HFFc6 (cell line): ENCODE measurements around the gene CSNK1E. TPM values are rescaled to one million over a fixed set of nuclear protein-coding genes. Genes with fewer than 3 reads are reported as not detected.

Source experiments
- DNase-seq: peaks from one replicate; pipeline ENCODE4 v3.0.0-alpha.2; 2018
- H3K27ac Mint-ChIP-seq: 2 replicates; pipeline ENCODE4 v1.8.0; 2020; ENCODE audit warnings: mild to moderate bottlenecking, mixed read lengths
- H3K27me3 Mint-ChIP-seq: 2 replicates; pipeline ENCODE4 v1.8.0; 2021; ENCODE audit warnings: mild to moderate bottlenecking, moderate library complexity, mixed read lengths; ENCODE audit not compliant: insufficient read depth
- H3K36me3 Mint-ChIP-seq: 2 replicates; pipeline ENCODE4 v1.8.0; 2021; ENCODE audit warnings: low read depth, mixed read lengths
- H3K4me1 Mint-ChIP-seq: 2 replicates; pipeline ENCODE4 v1.8.0; 2020; ENCODE audit warnings: low read depth, mixed read lengths
- H3K4me3 Mint-ChIP-seq: 2 replicates; pipeline ENCODE4 v1.8.0; 2020; ENCODE audit warnings: mild to moderate bottlenecking, moderate library complexity, mixed read lengths
- H3K9me3 Mint-ChIP-seq: 2 replicates; pipeline ENCODE4 v1.8.0; 2020; ENCODE audit warnings: mild to moderate bottlenecking, mixed read lengths
- CTCF ChIP-seq: fragments of 200-600 bp; sonication (generic); IDR thresholded peaks from 2 replicates; pipeline ENCODE4 v1.5.0; 2021; ENCODE audit warnings: antibody characterized with exemption, mild to moderate bottlenecking
- total RNA-seq, 6 experiments: library from RNA; stranded (reverse); fragmentation: NEBNext Ultra II Directional; extraction: Animal tissue kit (Norgen Biotek cat#: 25700); gene quantifications; 2 replicates in 1 of 6; 3 replicates in 5 of 6; pipeline ENCODE4 v1.2.3, GENCODE V29; 2021

CSNK1E gene
- total RNA-seq, 6 experiments from 2014 or later = 166 to 184 (median 172) TPM

DNA sequence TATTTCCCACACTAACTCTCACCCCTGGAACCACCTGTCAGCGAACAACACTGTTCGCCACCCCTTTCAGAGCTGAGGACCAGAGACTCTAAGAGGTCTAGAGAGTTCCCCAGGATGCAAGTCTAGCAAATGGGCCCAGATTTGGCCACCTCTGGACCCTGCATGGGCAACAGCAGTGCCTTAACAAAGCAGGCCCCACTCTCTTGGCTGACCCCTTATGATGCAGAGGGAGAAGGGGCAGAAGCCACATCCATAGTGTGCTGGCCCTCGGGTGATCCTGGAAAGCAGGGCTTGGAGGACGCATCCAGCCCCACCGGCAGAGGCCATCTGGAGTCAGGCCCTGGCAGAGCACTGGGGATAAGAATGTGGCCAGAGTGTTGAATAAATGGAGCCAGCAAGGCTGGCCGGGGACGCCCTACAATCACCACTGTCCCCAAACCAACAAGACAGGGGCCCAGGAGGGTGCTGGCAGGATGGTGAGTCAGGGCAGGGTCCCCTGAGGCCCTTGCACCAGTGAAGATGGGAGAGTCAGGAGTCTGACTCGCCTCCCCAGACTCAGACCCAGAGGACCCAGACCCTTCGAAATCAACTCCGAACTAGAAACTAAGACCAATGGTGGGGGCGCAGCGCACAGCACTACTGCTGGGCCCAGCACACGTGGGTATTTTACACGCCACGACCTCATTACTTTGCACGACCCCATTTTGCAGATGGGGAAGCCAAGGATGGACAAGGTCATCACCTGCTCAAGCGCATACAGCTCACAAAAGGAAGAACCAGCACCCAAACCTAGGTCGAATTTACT lies 6.5 kb downstream of the CSNK1E start:
- Mint-ChIP-seq H3K27me3 (peaks cover 14% of the 10 kb centered on the region), H3K4me3 (peak overlapping the region; percentile 70), H3K9me3 (no peaks in the 10 kb centered on the region), H3K4me1 (peaks cover 92% of the 10 kb centered on the region), H3K36me3 (peaks cover 62% of the 10 kb centered on the region), H3K27ac (peak overlapping the region; percentile 97)
- no peak for DNase-seq
- TF ChIP-seq CTCF = no peak

DNA sequence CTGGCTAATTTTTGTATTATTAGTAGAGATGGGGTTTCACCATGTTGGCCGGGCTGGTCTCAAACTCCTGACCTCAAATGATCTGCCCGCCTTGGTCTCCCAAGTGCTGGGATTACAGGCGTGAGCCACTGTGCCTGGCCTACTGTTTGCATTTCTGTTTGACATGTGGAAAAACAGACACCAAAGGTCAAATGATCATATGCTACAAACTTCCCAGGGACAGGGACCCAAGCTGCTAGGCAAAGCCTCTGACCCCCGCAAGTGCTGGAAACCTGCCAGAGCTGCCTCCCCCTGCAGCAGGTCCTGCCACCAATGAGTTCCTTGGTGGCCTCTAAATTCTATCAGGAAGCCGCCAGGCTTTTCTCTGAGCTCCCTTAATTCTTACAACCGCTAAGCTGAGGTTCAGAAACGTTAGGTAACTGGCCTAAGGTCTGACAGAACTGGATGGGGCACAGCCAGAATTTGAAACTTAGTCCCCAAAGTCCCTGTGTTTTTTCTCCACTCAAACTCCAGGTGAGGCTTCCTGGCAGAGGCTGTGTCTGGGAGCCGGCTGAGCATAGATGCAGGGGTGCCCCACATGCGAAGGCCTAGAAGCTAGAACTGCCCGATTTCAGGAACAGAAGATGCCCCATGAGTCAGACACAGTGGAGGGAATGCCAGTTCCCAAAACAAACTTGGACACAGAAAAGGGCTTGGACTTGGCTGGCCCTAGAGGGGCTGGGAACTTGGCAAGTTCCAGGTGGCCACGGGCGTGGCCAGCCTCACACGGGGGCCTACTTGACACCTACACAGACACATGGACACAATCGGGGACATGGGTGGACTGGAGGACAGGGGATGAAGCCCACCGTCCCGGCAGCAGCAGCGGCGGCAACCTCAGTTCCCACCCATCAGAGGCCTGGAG lies 7.4 kb downstream of the CSNK1E start:
- no peaks in the 10 kb centered on the region for H3K9me3 Mint-ChIP-seq
- no peak for TF ChIP-seq CTCF
- peaks cover 12% of the 10 kb centered on the region for H3K27me3 Mint-ChIP-seq
- H3K36me3 Mint-ChIP-seq = peaks cover 61% of the 10 kb centered on the region
- H3K4me3 Mint-ChIP-seq = peak overlapping the region; percentile 70
- H3K4me1 Mint-ChIP-seq = peaks cover 92% of the 10 kb centered on the region
- no peak for DNase-seq
- H3K27ac Mint-ChIP-seq = peak overlapping the region; percentile 97

GRCh38 chr22:38308791-38309498 lies 8.3 kb downstream of the CSNK1E start:
- Mint-ChIP-seq H3K27ac (peak overlapping the region; percentile 97), H3K36me3 (peaks cover 66% of the 10 kb centered on the region), H3K4me1 (peaks cover 89% of the 10 kb centered on the region), H3K9me3 (no peaks in the 10 kb centered on the region), H3K27me3 (peaks cover 10% of the 10 kb centered on the region), H3K4me3 (peak overlapping the region; percentile 6; the same call in 1 of the 2 replicates)
- no peak for DNase-seq
- TF ChIP-seq CTCF = no peak

DNA sequence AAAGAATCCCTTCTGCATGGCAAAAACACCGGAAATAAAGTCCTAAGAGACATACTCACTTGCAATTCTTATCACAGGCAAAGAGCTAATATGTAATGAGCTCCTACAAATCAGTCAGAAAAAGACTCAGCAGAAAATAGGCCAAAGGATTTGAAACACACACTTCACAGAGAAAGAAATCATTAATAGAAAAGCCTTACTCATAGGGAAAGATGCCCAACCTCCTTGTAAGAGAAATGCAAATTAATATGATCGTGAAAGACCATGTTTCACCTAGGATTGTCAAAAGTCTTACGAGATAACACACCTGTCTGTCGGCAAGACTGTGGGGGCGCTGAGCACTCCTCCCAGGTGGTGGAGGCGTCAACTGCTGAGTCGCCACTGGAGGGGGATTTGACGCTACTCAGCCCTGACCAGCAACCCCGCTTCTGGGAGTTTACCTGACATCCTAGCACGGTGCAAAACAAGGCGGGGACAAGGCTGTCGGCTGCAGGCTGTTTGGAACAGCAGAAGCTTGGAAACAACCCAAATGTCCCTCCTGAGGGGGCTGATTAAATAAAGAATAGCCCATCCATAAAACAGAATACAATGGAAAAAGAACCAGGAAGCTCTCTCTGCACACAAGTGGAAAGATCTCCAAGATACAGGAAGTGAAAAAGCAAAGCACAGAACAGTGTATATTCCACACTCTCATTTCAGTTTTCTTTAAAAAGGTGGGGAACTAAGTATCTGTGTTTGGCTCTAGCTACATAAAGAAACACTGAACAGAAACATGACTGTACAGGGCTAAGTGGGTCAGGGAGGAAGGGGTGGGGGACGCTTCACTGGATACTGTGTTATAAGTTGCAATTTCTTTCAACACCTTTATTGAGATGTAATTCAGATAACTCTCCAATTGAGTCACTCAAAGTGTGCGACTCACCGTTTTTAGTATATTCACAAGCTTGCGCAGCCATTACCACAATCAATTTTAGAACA lies 11.5 kb downstream of the CSNK1E start:
- peak; percentile 21; the same call in 1 of the 2 replicates for TF ChIP-seq CTCF
- Mint-ChIP-seq H3K36me3 (peaks cover 51% of the 10 kb centered on the region), H3K4me1 (peaks cover 61% of the 10 kb centered on the region), H3K9me3 (no peaks in the 10 kb centered on the region), H3K27ac (peak overlapping the region; percentile 82), H3K4me3 (peak overlapping the region; percentile 22), H3K27me3 (peaks cover 10% of the 10 kb centered on the region)
- no peak for DNase-seq
